ENCODE measurements around the gene IL31RA.
A peak's percentile ranks its signal among the peaks of the same experiment; 100 is the strongest.

IL31RA gene

DNA sequence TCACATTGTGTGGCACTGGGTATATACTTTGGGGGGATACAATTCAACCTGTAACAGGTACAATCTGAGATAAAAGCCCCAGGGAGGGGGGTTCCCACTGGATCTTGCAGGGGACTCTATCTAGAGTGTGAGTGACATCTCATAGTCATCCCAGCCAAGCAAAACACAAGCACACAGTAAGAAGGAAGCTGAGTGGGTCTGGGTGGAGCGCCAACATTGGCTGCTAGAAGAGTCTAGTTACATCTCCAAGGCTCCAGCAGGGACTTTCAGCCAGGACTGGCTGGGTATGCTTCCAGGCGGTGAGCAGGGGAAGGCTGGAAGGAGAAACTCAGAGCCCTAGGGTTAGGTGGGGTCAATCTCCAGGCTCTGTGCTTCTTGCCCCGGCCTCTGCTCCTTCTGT, 53.0 kb downstream of the IL31RA start:
- no peak for DNase-seq

DNA sequence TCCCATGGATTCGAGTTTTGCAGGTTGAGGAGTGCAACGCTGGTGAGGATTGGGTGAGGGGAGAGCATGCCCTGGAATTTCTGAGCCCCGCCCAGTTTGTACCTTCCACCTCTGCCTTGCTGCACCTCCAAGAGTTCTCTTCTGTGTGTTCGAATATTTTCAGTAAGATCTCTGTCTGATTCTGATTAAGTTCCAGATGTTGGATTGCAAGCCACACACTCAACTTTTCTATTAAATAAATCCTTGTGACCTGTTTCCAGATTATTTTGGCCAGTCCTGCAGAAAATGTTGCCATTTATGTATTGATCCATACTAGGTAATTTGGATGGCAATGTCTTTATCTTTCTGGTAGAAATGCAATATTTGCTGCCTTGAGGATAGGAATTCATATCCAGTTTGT, 54.1 kb downstream of the IL31RA start:
- no peak for DNase-seq

DNA sequence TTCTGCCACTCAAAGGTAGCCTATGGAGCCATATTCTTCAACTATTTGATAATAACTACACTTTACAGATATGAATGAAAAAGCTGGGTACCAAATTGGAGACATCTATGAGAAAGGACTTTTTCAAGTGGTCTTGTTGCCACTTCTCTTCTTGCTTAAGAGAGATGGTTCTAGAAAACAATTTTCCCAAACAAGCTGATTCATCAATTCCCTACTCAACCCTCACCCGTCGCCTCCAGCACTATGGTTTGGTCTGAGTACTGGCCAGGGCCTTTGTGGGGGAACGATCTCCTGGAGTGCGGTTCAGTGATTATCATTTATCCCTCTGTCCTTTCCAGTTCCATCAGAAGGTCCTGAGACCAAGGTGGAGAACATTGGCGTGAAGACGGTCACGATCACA, 56.8 kb downstream of the IL31RA start:
- DNase-seq, result no peak

DNA sequence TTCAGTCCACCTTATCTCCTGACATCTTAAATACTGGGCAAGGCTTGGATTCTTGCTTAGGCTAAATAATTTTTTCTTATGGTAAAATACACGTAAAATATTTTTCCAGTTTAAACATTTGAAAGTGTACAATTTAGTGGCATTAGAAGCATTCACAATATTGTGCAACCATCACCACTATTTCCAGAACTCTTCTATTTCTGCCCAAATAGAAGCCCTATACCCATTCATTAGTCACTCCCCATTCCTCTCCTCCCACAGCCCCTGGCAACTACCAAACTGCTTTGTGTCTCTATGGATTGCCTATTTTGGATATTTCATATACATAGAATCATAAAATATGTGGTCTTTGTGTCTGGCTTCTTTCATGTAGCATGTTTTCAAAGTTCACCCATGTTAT, 57.6 kb downstream of the IL31RA start:
- DNase-seq, result no peak

DNA sequence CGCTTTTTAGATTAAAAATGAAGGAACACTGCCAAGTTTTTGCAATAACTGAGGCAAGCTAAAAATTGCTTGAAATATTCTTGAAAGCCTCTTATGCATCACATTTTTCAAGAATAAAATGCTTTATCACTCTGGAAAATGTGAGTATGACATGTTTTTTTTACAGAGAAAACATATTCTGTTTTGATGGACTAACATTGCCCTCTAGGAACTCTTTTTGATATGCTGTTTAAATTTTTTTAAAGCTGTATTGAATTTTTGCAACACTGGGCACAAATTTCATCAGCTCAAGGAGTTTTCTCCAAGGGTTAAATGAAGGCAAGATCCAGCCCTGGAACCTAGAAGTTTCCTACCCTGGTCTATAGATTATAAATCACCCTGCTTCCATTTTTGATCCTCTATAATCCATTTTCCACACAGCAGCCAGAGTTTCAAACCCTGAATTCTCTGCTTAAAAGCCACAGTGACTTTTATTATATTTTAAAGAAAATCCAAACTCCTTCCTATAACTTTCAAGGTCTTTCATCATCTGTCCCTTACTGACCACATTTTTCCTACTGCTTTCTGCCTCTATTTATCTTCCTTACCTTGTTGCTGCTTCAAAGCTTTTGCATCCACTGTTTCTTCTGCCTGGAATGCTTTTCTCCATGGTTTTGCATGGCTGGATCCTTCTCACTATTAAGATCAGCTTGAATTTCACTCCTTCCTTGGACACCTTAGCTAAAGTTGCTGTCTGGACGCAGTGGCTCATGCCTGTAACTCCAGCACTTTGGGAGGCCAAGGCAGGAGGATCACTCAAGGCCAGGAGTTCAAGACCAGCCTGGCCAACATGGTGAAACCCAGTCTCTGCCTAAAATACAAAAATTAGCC, 60.9 kb downstream of the IL31RA start:
- no peak for DNase-seq

DNA sequence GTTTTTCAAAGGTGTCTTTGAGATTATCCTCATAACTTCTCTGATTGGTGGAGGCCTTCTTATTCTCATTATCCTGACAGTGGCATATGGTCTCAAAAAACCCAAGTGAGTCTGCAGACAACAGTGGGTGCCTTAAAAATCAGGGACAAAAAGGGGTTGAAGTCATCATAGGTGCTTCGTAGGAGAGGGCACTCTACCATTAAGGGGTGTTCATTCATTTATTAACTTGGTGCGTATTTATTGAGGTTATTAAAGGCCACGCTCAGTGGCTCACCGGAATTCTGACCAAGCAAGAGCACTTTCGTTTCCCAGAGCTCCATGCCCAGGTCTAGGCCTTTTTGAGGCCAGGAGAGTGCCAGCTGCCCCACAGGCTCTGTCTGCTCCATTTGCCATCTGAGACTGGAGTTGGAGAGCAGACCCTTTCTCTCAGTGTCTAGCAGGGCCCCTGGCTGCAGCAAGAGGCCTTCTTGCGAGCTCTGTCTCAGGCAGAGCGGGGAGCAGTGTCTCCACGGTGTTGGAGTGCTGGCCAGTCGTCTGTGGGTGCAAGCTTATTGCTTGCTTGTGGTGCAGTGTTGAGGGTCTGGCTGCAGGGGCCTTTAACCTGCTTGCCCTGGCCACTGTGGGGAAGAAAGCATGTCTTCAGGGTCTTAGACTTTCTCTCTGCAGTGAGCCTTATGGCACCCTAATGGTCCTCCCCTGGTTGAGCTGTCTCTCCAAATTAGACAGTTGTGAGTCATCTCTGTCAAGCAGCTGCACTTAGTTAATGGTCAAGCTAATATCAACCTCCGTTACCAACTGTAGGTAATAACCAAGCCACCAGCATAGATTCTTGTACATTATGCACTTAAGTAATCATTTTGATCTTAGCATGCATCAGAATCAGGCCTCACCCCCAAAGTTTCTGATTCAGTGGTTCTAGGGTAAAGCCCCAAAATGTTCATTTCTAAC, 62.6 kb downstream of the IL31RA start:
- no peak for DNase-seq

DNA sequence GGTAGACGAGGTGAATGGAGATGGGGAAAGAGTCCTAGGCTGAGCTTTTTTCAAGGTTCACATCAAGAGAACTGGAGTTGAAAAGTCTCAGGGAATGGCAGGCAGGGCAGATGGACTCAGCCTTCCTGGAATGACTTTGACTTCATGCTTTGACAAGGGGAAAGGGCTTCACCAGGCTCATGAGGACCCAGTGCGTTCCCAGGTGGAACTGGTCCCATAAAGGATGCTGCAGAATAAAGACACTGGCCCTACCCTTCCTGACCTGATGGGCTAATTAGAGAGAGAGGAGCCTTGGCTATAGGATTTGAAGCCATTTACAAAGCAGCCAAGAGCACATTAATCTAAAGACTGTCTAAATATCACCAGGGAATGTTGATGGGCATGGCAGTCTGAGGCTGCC, 63.8 kb downstream of the IL31RA start:
- DNase-seq, result no peak

DNA sequence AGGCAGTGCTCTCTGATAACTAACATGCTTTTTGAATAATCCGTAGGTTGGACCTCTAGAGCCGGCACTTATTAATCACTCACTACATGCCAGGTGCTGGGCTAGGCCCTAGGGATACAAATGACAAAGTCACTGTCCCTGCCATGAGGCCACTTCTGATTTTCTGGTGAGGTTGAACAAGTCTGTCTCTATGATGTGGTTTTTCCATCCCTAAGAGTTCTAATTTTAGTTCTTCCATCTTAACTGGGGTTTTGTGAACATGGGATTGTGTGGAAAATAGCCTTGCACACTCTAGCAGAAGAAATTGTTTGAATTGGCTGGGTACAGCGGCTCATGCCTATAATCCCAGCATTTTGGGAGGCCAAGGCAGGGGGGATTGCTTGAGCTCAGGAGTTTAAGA, 64.6 kb downstream of the IL31RA start:
- DNase-seq, result no peak

DNA sequence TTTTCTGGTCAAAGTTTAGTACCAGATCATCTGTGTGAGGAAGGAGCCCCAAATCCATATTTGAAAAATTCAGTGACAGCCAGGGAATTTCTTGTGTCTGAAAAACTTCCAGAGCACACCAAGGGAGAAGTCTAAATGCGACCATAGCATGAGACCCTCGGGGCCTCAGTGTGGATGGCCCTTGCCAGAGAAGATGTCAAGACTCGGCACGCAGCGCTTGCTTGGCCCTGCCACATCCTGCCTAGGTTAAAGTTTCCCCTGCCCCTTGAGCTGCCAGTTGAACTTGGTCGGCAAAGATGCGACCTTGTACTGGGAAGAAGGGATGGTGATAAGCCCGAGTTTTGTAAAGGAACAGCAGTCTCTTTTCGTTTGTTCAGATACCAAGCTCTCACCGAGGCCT, 65.8 kb downstream of the IL31RA start:
- no peak for DNase-seq

DNA sequence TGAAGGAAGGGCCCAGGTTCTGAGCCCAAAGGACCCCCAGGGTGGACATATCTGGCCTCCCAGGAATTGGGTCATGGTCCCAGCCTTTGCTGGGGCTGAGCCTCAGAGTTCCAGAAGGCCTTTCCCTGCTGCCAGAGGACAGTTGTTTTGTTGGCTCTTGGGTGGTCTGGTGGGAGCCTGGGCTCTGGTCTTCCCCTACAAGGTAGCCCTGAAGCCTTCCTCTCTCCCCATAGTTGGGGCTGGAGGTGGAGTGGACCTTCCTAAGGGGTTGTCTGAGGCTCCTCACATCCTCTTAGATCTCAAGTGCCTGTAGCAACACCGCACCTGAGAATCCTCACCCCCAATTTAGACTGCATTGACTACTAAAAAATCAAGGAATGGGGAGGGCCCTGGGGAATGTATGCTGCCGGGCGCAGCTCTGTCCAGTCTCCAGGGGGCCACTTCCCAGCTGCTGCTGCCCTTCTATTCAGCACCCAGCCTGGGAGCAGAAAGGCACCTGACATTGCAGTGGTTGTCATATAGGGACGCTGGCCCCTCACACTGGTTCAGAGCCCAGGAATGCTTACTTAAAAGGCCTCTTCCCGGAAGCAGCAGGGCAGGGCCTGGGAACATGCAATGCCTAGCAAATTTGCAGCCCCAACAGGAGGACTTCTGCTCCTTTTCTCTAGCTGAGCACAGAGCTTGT, 66.4 kb downstream of the IL31RA start:
- DNase-seq, result no peak

DNA sequence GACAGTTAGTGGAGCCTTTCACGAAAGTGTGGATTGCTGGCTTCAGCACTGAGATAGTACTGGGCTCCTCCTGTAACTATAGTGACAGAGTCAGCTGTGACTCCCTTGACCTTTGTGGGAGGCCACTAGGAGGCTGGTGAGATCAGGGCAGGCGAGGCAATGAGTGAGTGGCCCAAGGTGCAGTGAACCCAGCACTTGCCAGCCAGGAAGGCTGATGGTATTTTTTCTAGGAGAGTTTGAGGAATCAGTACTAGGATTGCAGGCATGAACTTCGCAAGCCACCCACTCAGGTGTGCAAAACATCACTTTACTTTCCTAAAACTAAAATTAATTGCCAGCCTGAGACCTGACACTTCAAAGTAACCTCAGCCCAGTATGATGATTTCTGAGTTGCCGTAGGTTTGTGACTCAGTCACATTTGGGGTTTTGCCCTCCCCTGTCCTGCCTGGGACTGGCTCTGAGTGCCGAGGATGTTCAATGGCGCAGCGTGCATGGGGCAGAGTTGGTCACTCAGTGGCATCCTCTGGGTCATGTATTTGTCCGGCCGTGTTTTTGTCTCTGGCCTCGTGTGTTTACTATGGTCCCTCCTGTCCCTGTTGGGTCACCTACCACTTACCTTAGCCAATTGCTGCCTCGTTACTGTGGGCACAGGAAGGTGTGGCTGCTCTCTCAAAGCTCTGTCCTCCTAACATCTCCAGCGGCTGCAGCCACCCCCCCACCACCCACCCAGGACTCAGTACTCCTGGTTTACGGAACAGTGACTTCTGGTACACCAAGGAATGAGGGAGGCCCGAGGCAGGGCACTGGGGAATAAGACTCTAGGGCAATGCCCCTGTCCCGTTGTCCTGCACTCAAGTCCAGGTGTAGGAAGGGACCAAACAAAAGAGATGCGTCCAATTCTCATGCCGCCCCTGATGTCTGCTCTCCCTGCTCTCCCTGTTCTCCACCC, 67.2 kb downstream of the IL31RA start:
- no peak for DNase-seq

DNA sequence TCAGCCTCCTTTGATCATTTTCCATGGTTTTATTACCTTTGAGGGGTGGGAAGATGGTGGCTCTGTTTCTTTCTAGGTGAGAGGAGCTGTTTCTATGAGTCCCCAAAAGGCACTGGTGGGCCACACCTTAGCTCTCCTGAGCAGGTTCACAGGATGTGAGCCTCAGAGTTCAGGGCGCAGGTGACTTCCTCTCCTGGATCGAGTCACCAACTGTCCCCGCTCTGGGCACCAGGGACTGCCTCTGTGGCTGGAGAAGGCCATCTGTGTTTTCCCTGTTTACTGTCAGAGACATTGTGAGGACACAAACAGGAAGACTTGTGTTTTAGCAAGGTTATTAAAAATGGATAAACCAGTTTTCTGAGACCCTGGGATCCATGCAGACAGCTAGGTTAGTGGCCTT, 68.5 kb downstream of the IL31RA start:
- DNase-seq, result no peak

DNA sequence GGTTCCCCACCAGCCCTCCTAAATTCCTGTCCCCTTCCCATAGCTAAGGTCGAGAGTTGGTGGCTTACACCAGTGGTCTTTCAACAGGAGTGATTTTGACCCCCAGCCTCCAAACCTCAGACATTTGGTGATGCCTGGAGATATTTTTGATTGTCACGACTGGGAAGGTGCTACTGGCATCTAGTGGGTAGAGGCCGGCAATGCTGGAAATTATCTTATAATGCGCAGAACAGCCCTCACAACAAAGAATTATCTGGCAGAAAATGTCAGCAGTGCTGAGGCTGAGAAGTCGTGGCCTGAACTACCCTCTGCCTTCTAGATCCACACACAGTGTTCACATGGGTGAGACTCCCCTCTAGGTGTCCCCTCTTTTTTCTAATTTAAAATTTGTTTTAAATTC, 69.6 kb downstream of the IL31RA start:
- DNase-seq, result no peak

DNA sequence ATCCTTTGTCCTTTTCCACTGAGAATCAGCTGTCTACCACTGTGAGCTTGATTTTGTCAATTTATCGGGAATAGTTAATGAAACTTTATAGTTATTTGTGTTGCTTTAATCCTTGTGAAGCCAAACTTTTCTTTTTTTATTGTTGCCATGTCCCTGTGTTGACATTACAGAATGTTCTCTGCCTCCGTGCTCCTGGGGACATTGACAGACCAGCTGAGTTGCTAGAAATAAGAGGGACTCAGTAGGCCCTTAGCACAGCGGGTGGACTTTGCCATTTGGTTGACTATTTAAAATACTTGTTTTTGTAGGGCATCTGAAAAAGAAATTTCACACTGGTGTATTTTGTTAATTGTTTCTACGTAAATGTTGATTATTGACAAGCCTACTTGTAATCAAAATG, 70.5 kb downstream of the IL31RA start:
- DNase-seq, result no peak

DNA sequence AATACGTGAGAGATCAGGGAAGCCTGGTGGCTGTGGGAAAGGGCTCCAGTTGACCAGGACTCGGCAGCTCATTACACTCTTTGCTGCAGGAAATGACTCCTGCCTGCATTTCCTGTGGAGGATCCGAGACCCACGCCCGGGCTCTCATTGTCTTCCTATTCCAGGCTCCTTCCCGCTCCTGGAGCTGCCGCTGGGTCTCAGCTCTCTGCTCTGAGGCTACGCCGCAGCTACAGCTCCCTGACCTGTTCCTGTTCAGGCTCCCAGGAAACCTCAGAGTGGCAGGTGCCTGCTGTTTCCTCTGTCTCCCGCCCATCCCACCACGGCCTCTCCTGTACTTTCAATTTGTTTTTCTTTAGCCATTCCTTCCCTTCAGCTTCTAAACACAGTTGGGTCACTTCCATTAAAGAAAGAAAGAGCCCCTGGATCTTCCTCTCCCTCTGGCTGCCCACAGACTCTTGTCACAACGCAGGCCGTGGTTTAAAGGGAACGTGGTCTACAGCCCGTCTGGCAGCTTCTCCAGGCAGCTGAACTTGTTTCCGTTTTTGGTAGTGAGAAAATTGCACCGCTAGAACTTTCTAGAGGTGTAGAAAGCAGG, 72.1 kb downstream of the IL31RA start:
- DNase-seq, result peak; percentile 15

DNA sequence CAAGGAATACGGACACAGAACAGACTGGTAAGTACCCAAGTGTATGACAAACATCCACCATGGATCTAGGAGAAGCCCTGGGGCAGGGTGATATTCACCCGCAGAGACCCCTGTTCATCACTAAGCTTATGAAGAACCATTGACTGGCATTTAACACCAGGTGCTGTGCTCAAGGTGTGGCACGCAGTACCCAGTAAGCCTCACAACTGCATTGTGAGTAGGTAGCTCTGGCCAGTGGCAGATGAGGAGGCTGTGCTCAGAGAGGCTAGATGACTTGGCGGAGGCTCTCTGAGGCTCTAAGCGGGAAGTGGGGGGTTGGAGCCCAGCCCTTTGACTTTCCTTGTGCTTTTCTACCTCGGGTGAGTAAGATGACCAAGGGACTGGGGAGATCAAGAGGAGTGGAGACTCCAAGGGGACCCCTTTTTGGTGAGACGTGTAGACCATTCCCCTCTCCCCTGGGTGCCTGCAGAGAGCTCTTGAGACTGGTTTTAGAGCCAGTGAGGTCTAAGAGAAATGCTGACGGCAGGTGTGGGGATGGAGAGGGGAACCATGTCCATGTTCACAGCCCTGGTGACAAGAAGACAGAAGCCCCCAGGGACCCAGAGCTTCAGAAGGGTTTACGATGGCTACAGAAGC, 72.8 kb downstream of the IL31RA start:
- no peak for DNase-seq

DNA sequence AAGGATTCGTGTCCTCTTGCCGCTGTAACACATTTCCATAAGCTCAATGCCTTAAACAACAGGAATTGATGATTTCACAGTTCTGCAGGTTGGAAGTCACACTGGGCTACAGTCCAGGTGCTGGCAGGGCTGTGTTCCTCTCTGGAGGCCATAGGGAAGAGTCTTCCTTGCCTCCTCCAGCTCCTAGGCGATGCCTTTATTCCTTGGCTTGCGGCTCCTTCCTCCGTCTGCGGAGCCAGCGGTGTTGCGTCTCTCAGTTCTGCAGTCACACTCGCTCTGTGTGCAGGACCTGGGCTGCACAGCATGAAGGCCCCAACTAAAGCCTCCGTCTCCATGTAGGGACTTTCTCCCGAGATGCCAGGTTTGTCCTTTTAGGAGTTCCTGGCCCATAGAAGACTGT, 73.6 kb downstream of the IL31RA start:
- no peak for DNase-seq

DNA sequence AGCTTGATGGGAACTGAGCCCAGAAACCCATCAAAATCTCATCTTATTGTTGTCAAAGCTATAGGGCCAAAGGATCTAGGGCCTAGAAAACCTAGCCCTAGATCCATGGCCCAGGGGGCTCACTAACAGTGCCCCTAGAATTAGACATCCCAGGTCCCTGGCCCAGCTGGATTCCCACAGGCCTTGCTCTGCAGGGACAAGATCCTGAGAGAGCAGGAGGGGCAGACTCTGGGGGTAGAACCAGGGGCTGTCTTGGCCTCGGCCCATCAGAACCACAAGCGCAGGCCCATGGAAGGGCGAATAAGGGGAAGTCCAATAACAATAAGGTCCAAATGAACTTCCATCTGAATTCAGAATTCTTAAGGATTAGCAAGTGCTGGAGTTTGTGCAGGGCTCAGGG, 74.0 kb downstream of the IL31RA start:
- no peak for DNase-seq

DNA sequence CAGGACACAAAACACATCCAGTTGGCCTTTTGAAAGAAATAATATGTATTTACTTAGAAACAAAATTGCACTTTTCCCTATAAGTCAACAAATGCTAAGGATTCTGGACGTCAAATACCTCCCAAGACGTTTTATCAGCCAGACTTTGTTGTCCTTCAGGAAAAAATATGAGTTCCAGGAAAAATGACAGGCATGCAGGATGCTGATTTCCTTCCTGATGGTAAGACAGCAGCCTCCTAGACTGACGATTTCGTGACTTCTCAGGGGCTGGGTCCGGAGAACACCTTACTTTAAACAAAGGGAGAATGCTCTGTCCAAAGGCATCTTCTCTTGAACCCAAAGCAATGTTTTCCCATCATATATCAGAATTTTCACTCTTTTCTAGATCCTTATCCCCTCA, 74.6 kb downstream of the IL31RA start:
- no peak for DNase-seq

DNA sequence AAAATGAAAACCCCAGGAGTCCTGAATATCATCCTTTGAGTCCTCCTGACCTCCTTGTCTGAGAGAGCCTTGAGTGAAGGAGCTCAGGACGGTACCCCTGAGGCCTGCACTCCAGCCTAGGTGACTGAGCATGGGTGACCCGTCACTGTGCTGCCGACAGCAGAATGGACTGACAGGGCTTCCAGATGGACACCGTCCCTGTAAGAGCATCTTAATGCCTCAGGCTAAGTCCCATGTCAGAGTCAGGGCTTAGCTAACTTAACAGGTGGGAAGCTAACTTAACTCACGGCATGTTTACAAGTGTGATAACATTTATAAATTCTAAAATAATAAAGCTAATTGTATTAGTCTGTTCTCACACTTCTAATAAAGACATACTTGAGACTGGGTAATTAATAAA, 75.3 kb downstream of the IL31RA start:
- DNase-seq, result no peak

Data from activated gamma-delta T cell treated with Interleukin-2 at 50 U/mL for 16 hours (primary cell).